GM12878 (cell line): ENCODE data around the gene APLP1. TPM values are rescaled to one million over a fixed set of nuclear protein-coding genes. Genes with fewer than 3 reads are reported as not detected.

Source experiments
- ATAC-seq: fragments of 200-7000 bp; cut with Tn5 transposase; 3 replicates; pipeline ENCODE4 v1.9.1; 2020; ENCODE audit warnings: mild to moderate bottlenecking, moderate library complexity
- BruUV-seq: library from RNA; stranded (reverse); fragments of 400-500 nt; replicated peaks from 2 replicates; lab custom pipeline; 2021; lab: Mats Ljungman, UMichigan
- CTCF ChIA-PET: fragments of 300-600 bp; sonication (Branson Sonifier 250); formaldehyde crosslinking; extraction: SDS; loops from one replicate; lab custom pipeline; 2021; ENCODE audit warnings: inconsistent platforms; lab: Yijun Ruan, JAX
- POLR2A ChIA-PET: fragments of 350-600 bp; formaldehyde crosslinking; extraction: SDS; loops from one replicate; lab custom pipeline; 2021; ENCODE audit warnings: inconsistent platforms; lab: Charles Lee
- RAD21 ChIA-PET: fragments of 300-600 bp; sonication (Branson Sonifier 250); formaldehyde crosslinking; loops from one replicate; lab custom pipeline; 2023; ENCODE audit warnings: antibody characterized with exemption; ENCODE audit not compliant: unreplicated experiment; lab: Charles Lee
- SMC1A ChIA-PET: fragments of 300-600 bp; sonication (Branson Sonifier 250); formaldehyde crosslinking; loops from one replicate; lab custom pipeline; 2023; ENCODE audit not compliant: unreplicated experiment, uncharacterized antibody; lab: Charles Lee
- DNase-seq: peaks from one replicate; pipeline ENCODE4 v3.0.0-alpha.2; 2011; ENCODE audit warnings: low read depth, low spot score
- FAIRE-seq: peaks from 3 replicates; lab custom pipeline; 2011; peaks lifted over from hg19 to GRCh38; lab: Jason Lieb, UNC
- H2AFZ ChIP-seq: 2 replicates; pipeline ENCODE4 v1.6.0; 2011; ENCODE audit warnings: low read depth, low read length, control low read depth; ENCODE audit not compliant: control insufficient read depth
- H3K27ac ChIP-seq: 2 replicates; pipeline ENCODE4 v1.5.1; 2011; ENCODE audit warnings: control low read depth; ENCODE audit not compliant: control insufficient read depth, insufficient read depth
- H3K27me3 ChIP-seq, 2 experiments: replicated peaks in 1 of 2; 2 replicates each; pipeline versions ENCODE4 v1.6.0 to v1.6.1; 2011; ENCODE audit warnings: low read length in 1 of 2; ENCODE audit not compliant: control insufficient read depth in 2 of 2, insufficient read depth in 2 of 2
- H3K36me3 ChIP-seq, 2 experiments: 2 replicates each; pipeline ENCODE4 v1.5.1; 2011; ENCODE audit warnings: low read length in 1 of 2; ENCODE audit not compliant: control insufficient read depth in 2 of 2, insufficient read depth in 2 of 2
- H3K4me1 ChIP-seq: 2 replicates; pipeline ENCODE4 v1.6.1; 2011; ENCODE audit warnings: mild to moderate bottlenecking, low read length, moderate library complexity, mixed read lengths; ENCODE audit not compliant: control insufficient read depth, insufficient read depth
- H3K4me2 ChIP-seq: 2 replicates; pipeline ENCODE4 v1.6.0; 2011; ENCODE audit warnings: control low read depth; ENCODE audit not compliant: control insufficient read depth, insufficient read depth
- H3K4me3 ChIP-seq: fragments of 200-600 bp; sonication (generic); 2 replicates; pipeline ENCODE4 v1.5.1; 2016
- H3K79me2 ChIP-seq: 2 replicates; pipeline ENCODE4 v1.6.0; 2011; ENCODE audit warnings: low read length; ENCODE audit not compliant: control insufficient read depth, insufficient read depth
- H3K9ac ChIP-seq: 2 replicates; pipeline ENCODE4 v1.8.0; 2011; ENCODE audit warnings: low read length, control low read depth, mixed read lengths; ENCODE audit not compliant: control insufficient read depth, insufficient read depth
- H3K9me3 ChIP-seq: replicated peaks from 3 replicates; pipeline ENCODE4 v1.5.1; 2011; ENCODE audit warnings: mild to moderate bottlenecking, low read length; ENCODE audit not compliant: control insufficient read depth, insufficient read depth
- H4K20me1 ChIP-seq: 2 replicates; pipeline ENCODE4 v1.6.0; 2011; ENCODE audit not compliant: control insufficient read depth, insufficient read depth
- BRCA1 ChIP-seq: IDR thresholded peaks from 2 replicates; pipeline ENCODE4 v1.6.1; 2011; ENCODE audit warnings: low read depth, low read length, improper control_type of control experiment
- CEBPZ ChIP-seq: fragments of 150-350 bp; IDR thresholded peaks from 2 replicates; pipeline ENCODE4 v1.6.1; 2016; ENCODE audit warnings: low read depth, low read length
- CREM ChIP-seq: IDR thresholded peaks from 2 replicates; pipeline ENCODE4 v1.6.1; 2014; ENCODE audit warnings: antibody characterized with exemption, low read depth
- E2F8 ChIP-seq: fragments of 450-650 bp; IDR thresholded peaks from 2 replicates; pipeline ENCODE4 v1.6.1; 2018; ENCODE audit warnings: mild to moderate bottlenecking, low read depth, moderate library complexity; ENCODE audit not compliant: partially characterized antibody
- NR2C2 ChIP-seq: IDR thresholded peaks from 2 replicates; pipeline ENCODE4 v1.6.1; 2011; ENCODE audit warnings: borderline replicate concordance, low read depth; ENCODE audit not compliant: control insufficient read depth, insufficient read length
- NR2F1 ChIP-seq: fragments of 450-650 bp; conservative IDR thresholded peaks from 2 replicates; pipeline ENCODE4 v1.6.1; 2017; ENCODE audit warnings: mild to moderate bottlenecking
- RBBP5 ChIP-seq: fragments of 200-600 bp; sonication (generic); conservative IDR thresholded peaks from 2 replicates; pipeline ENCODE4 v1.6.1; 2016
- SIN3A ChIP-seq: IDR thresholded peaks from 2 replicates; pipeline ENCODE4 v1.6.1; 2012; ENCODE audit warnings: low read depth, low read length, improper control_type of control experiment
- SPI1 ChIP-seq: IDR thresholded peaks from 2 replicates; pipeline ENCODE4 v1.6.1; 2011; ENCODE audit warnings: low read depth, mild to moderate bottlenecking, low read length, moderate library complexity, borderline replicate concordance; ENCODE audit not compliant: insufficient read depth
- SREBF2 ChIP-seq: IDR thresholded peaks from 2 replicates; pipeline ENCODE4 v1.6.1; 2012; ENCODE audit warnings: mild to moderate bottlenecking, low read length
- WGBS: methylation state at CpG from one replicate; pipeline ENCODE4 v1.1.6; 2016; ENCODE audit warnings: low lambda C conversion rate; ENCODE audit not compliant: insufficient replicate concordance, insufficient coverage; ENCODE audit errors: missing lambda C conversion rate; 5-methylcytosine and 5-hydroxymethylcytosine counted together
- in situ Hi-C: fragments of 300-500 bp; cut with MboI; formaldehyde crosslinking; loops from 9 replicates; pipeline ENCODE4 v1.14.3; 2018; ENCODE audit warnings: mixed read lengths
- intact Hi-C: fragments of 100-400 bp; cut with micrococcal nuclease; formaldehyde crosslinking; loops from one replicate; pipeline ENCODE4 v1.14.2; 2022; ENCODE audit not compliant: unreplicated experiment
- polyA plus RNA-seq, 11 experiments: library from polyadenylated mRNA; depleted of rRNA in 4 of 11; unstranded in 6 of 11; stranded (reverse) in 5 of 11; fragments of >200 nt; fragmentation: Nextera tagmentation in 4 of 11; fragmentation: Illumina TruSeq in 1 of 11; extraction: Ambion mirVana in 4 of 11; extraction: Trizol in 1 of 11; gene quantifications; 1 replicate in 1 of 11; 2 replicates in 10 of 11; pipeline versions ENCODE4 v1.2.1 to v1.2.3, GENCODE V29; 2011 to 2016; ENCODE audit warnings: inconsistent platforms in 2 of 11, missing spikeins in 2 of 11, low read depth in 1 of 11
- total RNA-seq, 4 experiments: library from RNA; depleted of rRNA in 3 of 4; stranded (reverse); fragments of >200 nt in 3 of 4; fragmentation: Illumina TruSeq in 1 of 4; extraction: Trizol in 1 of 4; gene quantifications; 2 replicates each; pipeline versions ENCODE4 v1.2.1 to v1.2.3, GENCODE V29; 2013 to 2021
- TF ChIP-seq, protein P1 (sequence below): fragments of 450-650 bp; formaldehyde crosslinking; IDR thresholded peaks from 2 replicates; pipeline ENCODE4 v1.5.0; 2022; ENCODE audit warnings: mild to moderate bottlenecking, missing genetic modification characterization
- TF ChIP-seq, protein P2 (sequence below): IDR thresholded peaks from 2 replicates; pipeline ENCODE4 v1.6.1; 2012; ENCODE audit warnings: low read depth, low read length, improper control_type of control experiment

The APLP1 gene
- total and polyA plus RNA-seq, 10 of the 15 experiments (the other 5 are each of a cell fraction or from before 2014, with no cell fraction given): 0.07 to 2.2 (median 0.91) TPM; not detected in 1

- no peaks in the 10 kb centered on the region for H3K9me3 ChIP-seq
- intact Hi-C loops: no loop called here
- no peak overlapping the region for H3K4me2 ChIP-seq
- H3K4me1 ChIP-seq: no peaks in the 10 kb centered on the region
- DNase-seq (no peak), FAIRE-seq (no peak), ATAC-seq (no peak)
- in situ Hi-C loops: loop anchor here (5.0 kb wide), 1 partner anchor 43 kb away; no protein-coding TSS in a partner anchor
- H3K9ac ChIP-seq: no peak overlapping the region
- H3K36me3 ChIP-seq: peaks cover 20 to 34% of the 10 kb centered on the region in 2 experiments
- ChIA-PET POLR2A (interaction anchor here (0.7 to 1.2 kb wide), 3 partner anchors 43 to 181 kb away, joined by 3 to 4 read pairs (median 4); no protein-coding TSS in a partner anchor), CTCF (interaction anchor here (0.6 to 1.0 kb wide), 2 partner anchors 9 to 38 kb away, joined by 3 read pairs; no protein-coding TSS in a partner anchor), SMC1A (no interaction called here), RAD21 (no interaction called here)
- BruUV-seq: no TSS peak
- no peak overlapping the region for H2AFZ ChIP-seq
- no peaks in the 10 kb centered on the region for H3K79me2 ChIP-seq
- 98% methylated on average over 18 of the region's 18 CpGs for WGBS
- H3K4me3 ChIP-seq: no peak overlapping the region
- peaks cover 3% of the 10 kb centered on the region; the same call in 1 of the 2 replicates for H4K20me1 ChIP-seq
- H3K27me3 ChIP-seq: no peaks in the 10 kb centered on the region
- no peak overlapping the region for H3K27ac ChIP-seq
- TF ChIP-seq SREBF2 (no peak), RBBP5 (no peak), NR2F1 (peak; percentile 95), E2F8 (no peak), SPI1 (no peak), CEBPZ (no peak), BRCA1 (no peak), SIN3A (no peak), CREM (no peak), NR2C2 (peak; percentile 43)
- TF ChIP-seq, protein P1, sequence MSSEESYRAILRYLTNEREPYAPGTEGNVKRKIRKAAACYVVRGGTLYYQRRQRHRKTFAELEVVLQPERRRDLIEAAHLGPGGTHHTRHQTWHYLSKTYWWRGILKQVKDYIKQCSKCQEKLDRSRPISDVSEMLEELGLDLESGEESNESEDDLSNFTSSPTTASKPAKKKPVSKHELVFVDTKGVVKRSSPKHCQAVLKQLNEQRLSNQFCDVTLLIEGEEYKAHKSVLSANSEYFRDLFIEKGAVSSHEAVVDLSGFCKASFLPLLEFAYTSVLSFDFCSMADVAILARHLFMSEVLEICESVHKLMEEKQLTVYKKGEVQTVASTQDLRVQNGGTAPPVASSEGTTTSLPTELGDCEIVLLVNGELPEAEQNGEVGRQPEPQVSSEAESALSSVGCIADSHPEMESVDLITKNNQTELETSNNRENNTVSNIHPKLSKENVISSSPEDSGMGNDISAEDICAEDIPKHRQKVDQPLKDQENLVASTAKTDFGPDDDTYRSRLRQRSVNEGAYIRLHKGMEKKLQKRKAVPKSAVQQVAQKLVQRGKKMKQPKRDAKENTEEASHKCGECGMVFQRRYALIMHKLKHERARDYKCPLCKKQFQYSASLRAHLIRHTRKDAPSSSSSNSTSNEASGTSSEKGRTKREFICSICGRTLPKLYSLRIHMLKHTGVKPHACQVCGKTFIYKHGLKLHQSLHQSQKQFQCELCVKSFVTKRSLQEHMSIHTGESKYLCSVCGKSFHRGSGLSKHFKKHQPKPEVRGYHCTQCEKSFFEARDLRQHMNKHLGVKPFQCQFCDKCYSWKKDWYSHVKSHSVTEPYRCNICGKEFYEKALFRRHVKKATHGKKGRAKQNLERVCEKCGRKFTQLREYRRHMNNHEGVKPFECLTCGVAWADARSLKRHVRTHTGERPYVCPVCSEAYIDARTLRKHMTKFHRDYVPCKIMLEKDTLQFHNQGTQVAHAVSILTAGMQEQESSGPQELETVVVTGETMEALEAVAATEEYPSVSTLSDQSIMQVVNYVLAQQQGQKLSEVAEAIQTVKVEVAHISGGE (CRISPR knock-in tag): no peak
- TF ChIP-seq, protein P2, sequence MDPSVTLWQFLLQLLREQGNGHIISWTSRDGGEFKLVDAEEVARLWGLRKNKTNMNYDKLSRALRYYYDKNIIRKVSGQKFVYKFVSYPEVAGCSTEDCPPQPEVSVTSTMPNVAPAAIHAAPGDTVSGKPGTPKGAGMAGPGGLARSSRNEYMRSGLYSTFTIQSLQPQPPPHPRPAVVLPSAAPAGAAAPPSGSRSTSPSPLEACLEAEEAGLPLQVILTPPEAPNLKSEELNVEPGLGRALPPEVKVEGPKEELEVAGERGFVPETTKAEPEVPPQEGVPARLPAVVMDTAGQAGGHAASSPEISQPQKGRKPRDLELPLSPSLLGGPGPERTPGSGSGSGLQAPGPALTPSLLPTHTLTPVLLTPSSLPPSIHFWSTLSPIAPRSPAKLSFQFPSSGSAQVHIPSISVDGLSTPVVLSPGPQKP: no peak
These were observed 21.2 kb downstream of the APLP1 start for GRCh38 chr19:35889370-35890112.
